Measurements from ENCODE around the gene PEX11A.

PEX11A gene

GRCh38 chr15:89668171-89668570, 22.4 kb downstream of the PEX11A start:
- Mint-ChIP-seq H3K27ac (no peak overlapping the region), H3K27me3 (peaks cover 26% of the 10 kb centered on the region), H3K36me3 (ENCODE audit: low read depth) (no peaks in the 10 kb centered on the region), H3K4me1 (peaks cover 4% of the 10 kb centered on the region), H3K4me3 (no peak overlapping the region), H3K9me3 (no peaks in the 10 kb centered on the region)
- ATAC-seq (no peak), DNase-seq (no peak)

- Mint-ChIP-seq H3K4me3 (no peak overlapping the region), H3K9me3 (no peaks in the 10 kb centered on the region), H3K36me3 (ENCODE audit: low read depth) (no peaks in the 10 kb centered on the region), H3K4me1 (peaks cover 4% of the 10 kb centered on the region), H3K27me3 (peaks cover 26% of the 10 kb centered on the region), H3K27ac (no peak overlapping the region)
- DNase-seq (no peak), ATAC-seq (no peak)
Observed at GRCh38 chr15:89667706-89667960, 22.9 kb downstream of the PEX11A start.

GRCh38 chr15:89666858-89667705, 23.5 kb downstream of the PEX11A start:
- Mint-ChIP-seq H3K4me1 (peaks cover 4% of the 10 kb centered on the region), H3K4me3 (no peak overlapping the region), H3K9me3 (no peaks in the 10 kb centered on the region), H3K27ac (no peak overlapping the region), H3K36me3 (ENCODE audit: low read depth) (no peaks in the 10 kb centered on the region), H3K27me3 (peaks cover 30% of the 10 kb centered on the region)
- ATAC-seq: no peak
- no peak for DNase-seq

GRCh38 chr15:89666184-89666857, 24.2 kb downstream of the PEX11A start:
- H3K4me1 Mint-ChIP-seq: peaks cover 1% of the 10 kb centered on the region
- H3K4me3 Mint-ChIP-seq: no peak overlapping the region
- H3K9me3 Mint-ChIP-seq: no peaks in the 10 kb centered on the region
- H3K27ac Mint-ChIP-seq: no peak overlapping the region
- DNase-seq (no peak), ATAC-seq (no peak)
- H3K27me3 Mint-ChIP-seq: peaks cover 31% of the 10 kb centered on the region
- no peaks in the 10 kb centered on the region for H3K36me3 Mint-ChIP-seq (ENCODE audit: low read depth)

GRCh38 chr15:89665449-89666181, 24.9 kb downstream of the PEX11A start:
- Mint-ChIP-seq H3K4me1 (peaks cover 1% of the 10 kb centered on the region), H3K27me3 (peaks cover 34% of the 10 kb centered on the region), H3K9me3 (no peaks in the 10 kb centered on the region), H3K4me3 (no peak overlapping the region), H3K27ac (no peak overlapping the region), H3K36me3 (ENCODE audit: low read depth) (no peaks in the 10 kb centered on the region)
- ATAC-seq: peak; percentile 56
- peak; percentile 14 for DNase-seq

GRCh38 chr15:89664441-89665350, 25.9 kb downstream of the PEX11A start:
- no peak for DNase-seq
- no peaks in the 10 kb centered on the region for H3K36me3 Mint-ChIP-seq (ENCODE audit: low read depth)
- peaks cover 1% of the 10 kb centered on the region for H3K4me1 Mint-ChIP-seq
- no peak overlapping the region for H3K27ac Mint-ChIP-seq
- peak overlapping the region; percentile 47 for H3K4me3 Mint-ChIP-seq
- peaks cover 38% of the 10 kb centered on the region for H3K27me3 Mint-ChIP-seq
- H3K9me3 Mint-ChIP-seq: no peaks in the 10 kb centered on the region
- ATAC-seq: no peak

- no peak overlapping the region for H3K27ac Mint-ChIP-seq
- DNase-seq: no peak
- peaks cover 1% of the 10 kb centered on the region for H3K4me1 Mint-ChIP-seq
- no peaks in the 10 kb centered on the region for H3K36me3 Mint-ChIP-seq (ENCODE audit: low read depth)
- no peaks in the 10 kb centered on the region for H3K9me3 Mint-ChIP-seq
- no peak for ATAC-seq
- no peak overlapping the region for H3K4me3 Mint-ChIP-seq
- peaks cover 44% of the 10 kb centered on the region for H3K27me3 Mint-ChIP-seq
Observed at GRCh38 chr15:89662893-89663626, 27.5 kb downstream of the PEX11A start.

- peaks cover 42% of the 10 kb centered on the region for H3K27me3 Mint-ChIP-seq
- no peak overlapping the region for H3K27ac Mint-ChIP-seq
- H3K36me3 Mint-ChIP-seq (ENCODE audit: low read depth): no peaks in the 10 kb centered on the region
- DNase-seq (no peak), ATAC-seq (no peak)
- peaks cover 17% of the 10 kb centered on the region for H3K4me1 Mint-ChIP-seq
- no peak overlapping the region for H3K4me3 Mint-ChIP-seq
- no peaks in the 10 kb centered on the region for H3K9me3 Mint-ChIP-seq
Observed at GRCh38 chr15:89660556-89660955, 30.0 kb downstream of the PEX11A start.

GRCh38 chr15:89659295-89659694, 31.3 kb downstream of the PEX11A start:
- Mint-ChIP-seq H3K36me3 (ENCODE audit: low read depth) (peaks cover 4% of the 10 kb centered on the region), H3K27me3 (peaks cover 40% of the 10 kb centered on the region), H3K9me3 (no peaks in the 10 kb centered on the region), H3K4me3 (no peak overlapping the region), H3K4me1 (peaks cover 22% of the 10 kb centered on the region), H3K27ac (no peak overlapping the region)
- ATAC-seq (no peak), DNase-seq (no peak)

- peaks cover 24% of the 10 kb centered on the region for H3K4me1 Mint-ChIP-seq
- H3K27me3 Mint-ChIP-seq: peaks cover 45% of the 10 kb centered on the region
- peaks cover 5% of the 10 kb centered on the region for H3K36me3 Mint-ChIP-seq (ENCODE audit: low read depth)
- no peak for ATAC-seq
- DNase-seq: no peak
- no peak overlapping the region for H3K27ac Mint-ChIP-seq
- H3K4me3 Mint-ChIP-seq: no peak overlapping the region
- no peaks in the 10 kb centered on the region for H3K9me3 Mint-ChIP-seq
Observed at GRCh38 chr15:89657686-89658200, 32.8 kb downstream of the PEX11A start.

- Mint-ChIP-seq H3K4me1 (peaks cover 24% of the 10 kb centered on the region), H3K36me3 (ENCODE audit: low read depth) (peaks cover 5% of the 10 kb centered on the region), H3K9me3 (no peaks in the 10 kb centered on the region), H3K4me3 (peak overlapping the region; percentile 85), H3K27ac (peak overlapping the region; percentile 75), H3K27me3 (peaks cover 45% of the 10 kb centered on the region)
- ATAC-seq: peak; percentile 87
- DNase-seq: peak; percentile 37
Observed at GRCh38 chr15:89656116-89656815, 34.3 kb downstream of the PEX11A start.

GRCh38 chr15:89654847-89655805, 35.4 kb downstream of the PEX11A start, which contains the start of gene KIF7:
KIF7 (minus strand) TSS chr15:89655467; CDS start chr15:89652930, 2,537 bp downstream.
- peaks cover 5% of the 10 kb centered on the region for H3K36me3 Mint-ChIP-seq (ENCODE audit: low read depth)
- H3K27ac Mint-ChIP-seq: peak within 1 kb of the TSS; percentile 75
- peaks cover 40% of the 10 kb centered on the region for H3K27me3 Mint-ChIP-seq
- no peaks in the 10 kb centered on the region for H3K9me3 Mint-ChIP-seq
- DNase-seq (peak; percentile 55), ATAC-seq (peak; percentile 56)
- peaks cover 24% of the 10 kb centered on the region for H3K4me1 Mint-ChIP-seq
- peak within 1 kb of the TSS; percentile 85 for H3K4me3 Mint-ChIP-seq
